SK-N-MC (cell line): ENCODE measurements around the gene CTTNBP2.

ENCODE experiments used
- EZH2 ChIP-seq: fragments of 200-600 bp; sonication (generic); IDR thresholded peaks from one replicate; pipeline ENCODE4 v1.6.1; 2017; ENCODE audit warnings: antibody characterized with exemption
- FOXP2 ChIP-seq: optimal IDR thresholded peaks from 2 replicates; pipeline ENCODE3; 2011; ENCODE audit warnings: mild to moderate bottlenecking, moderate library complexity; ENCODE audit not compliant: insufficient read depth; ENCODE audit errors: extremely low read length, control extremely low read depth
- POLR2AphosphoS5 ChIP-seq: IDR thresholded peaks from 2 replicates; pipeline ENCODE4 v1.6.1; 2012; ENCODE audit warnings: mild to moderate bottlenecking, low read depth, low read length, borderline replicate concordance

GRCh38 chr7:117916309-117916708 lies 43.1 kb upstream of the CTTNBP2 start:
- TF ChIP-seq EZH2 (no peak), POLR2AphosphoS5 (no peak), FOXP2 (no peak)
